Colonic mucosa (tissue), 4 donors: ENCODE data around the gene C1orf174. TPM values are rescaled to one million over a fixed set of nuclear protein-coding genes. Genes with fewer than 3 reads are reported as not detected.

Experiments
- DNase-seq: peaks from one replicate; pipeline ENCODE4 v3.0.0-alpha.2; 2020
- H3K27ac ChIP-seq: fragments of 200-600 bp; one replicate; pipeline ENCODE4 v1.8.0; 2021
- H3K27me3 ChIP-seq: fragments of 200-600 bp; one replicate; pipeline ENCODE4 v1.8.0; 2021
- H3K36me3 ChIP-seq: fragments of 200-600 bp; one replicate; pipeline ENCODE4 v1.8.0; 2021
- H3K4me1 ChIP-seq: fragments of 200-600 bp; one replicate; pipeline ENCODE4 v1.8.0; 2021; ENCODE audit warnings: mild to moderate bottlenecking
- H3K4me3 ChIP-seq: fragments of 200-600 bp; one replicate; pipeline ENCODE4 v1.8.0; 2021
- H3K9ac ChIP-seq, 2 donors: one replicate each; pipeline ENCODE4 v1.7.0; 2013; ENCODE audit warnings: control low read depth in 2 of 2, low read depth in 2 of 2, low read length in 2 of 2
- H3K9me3 ChIP-seq: fragments of 200-600 bp; one replicate; pipeline ENCODE4 v1.8.0; 2021
- intact Hi-C: fragments of 100-400 bp; cut with DNase I; formaldehyde crosslinking; loops from one replicate; pipeline ENCODE4 v1.14.1; 2022
- total RNA-seq, 2 donors: library from RNA; stranded (reverse); fragmentation: NEBNext Ultra II Directional in 1 of 2; extraction: Animal tissue kit (Norgen Biotek cat#: 25700) in 1 of 2; gene quantifications; one replicate each; pipeline ENCODE4 v1.2.1, GENCODE V29; 2021
- TF ChIP-seq, protein P1 (sequence below): fragments of 200-600 bp; IDR thresholded peaks from one replicate; pipeline ENCODE4 v1.8.0; 2022; ENCODE audit warnings: antibody characterized with exemption, mild to moderate bottlenecking
- donor health status: healthy.
- donor health status: DM: no; HTN: no; CAD: no.
- donor health status: DM: no; HTN: no; CAD: no.

Gene C1orf174
- total RNA-seq, 2 donors from 2014 or later = 19.4 to 32.8 TPM

DNA sequence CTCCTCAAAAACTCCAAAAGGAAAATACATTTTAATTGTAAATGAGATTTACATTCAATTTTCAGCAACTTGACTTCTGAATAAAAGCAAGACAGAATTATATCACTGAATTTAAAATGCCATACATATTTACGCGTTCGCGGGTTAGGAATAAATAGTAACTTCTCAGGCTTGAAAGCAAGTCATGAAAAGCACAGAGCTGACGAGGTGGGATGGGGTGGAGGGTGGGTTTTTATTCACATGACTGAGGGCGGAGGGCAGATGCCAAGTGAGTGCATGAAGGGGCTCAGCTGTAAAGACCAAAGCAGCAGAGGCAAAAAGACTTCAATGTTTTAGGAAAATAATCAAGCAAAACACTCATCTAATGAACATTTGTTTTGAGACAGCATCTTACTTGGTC lies 48.8 kb downstream of the C1orf174 start:
- DNase-seq = no peak
- no peaks in the 10 kb centered on the region for H3K36me3 ChIP-seq
- TF ChIP-seq, protein P1, sequence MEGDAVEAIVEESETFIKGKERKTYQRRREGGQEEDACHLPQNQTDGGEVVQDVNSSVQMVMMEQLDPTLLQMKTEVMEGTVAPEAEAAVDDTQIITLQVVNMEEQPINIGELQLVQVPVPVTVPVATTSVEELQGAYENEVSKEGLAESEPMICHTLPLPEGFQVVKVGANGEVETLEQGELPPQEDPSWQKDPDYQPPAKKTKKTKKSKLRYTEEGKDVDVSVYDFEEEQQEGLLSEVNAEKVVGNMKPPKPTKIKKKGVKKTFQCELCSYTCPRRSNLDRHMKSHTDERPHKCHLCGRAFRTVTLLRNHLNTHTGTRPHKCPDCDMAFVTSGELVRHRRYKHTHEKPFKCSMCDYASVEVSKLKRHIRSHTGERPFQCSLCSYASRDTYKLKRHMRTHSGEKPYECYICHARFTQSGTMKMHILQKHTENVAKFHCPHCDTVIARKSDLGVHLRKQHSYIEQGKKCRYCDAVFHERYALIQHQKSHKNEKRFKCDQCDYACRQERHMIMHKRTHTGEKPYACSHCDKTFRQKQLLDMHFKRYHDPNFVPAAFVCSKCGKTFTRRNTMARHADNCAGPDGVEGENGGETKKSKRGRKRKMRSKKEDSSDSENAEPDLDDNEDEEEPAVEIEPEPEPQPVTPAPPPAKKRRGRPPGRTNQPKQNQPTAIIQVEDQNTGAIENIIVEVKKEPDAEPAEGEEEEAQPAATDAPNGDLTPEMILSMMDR = no peak
- no peak overlapping the region for H3K4me3 ChIP-seq
- intact Hi-C loops = no loop called here
- peak overlapping the region in 1 of 2 donors; percentile 7 for H3K9ac ChIP-seq
- H3K27me3 ChIP-seq = no peaks in the 10 kb centered on the region
- H3K9me3 ChIP-seq = no peaks in the 10 kb centered on the region
- no peaks in the 10 kb centered on the region for H3K4me1 ChIP-seq
- H3K27ac ChIP-seq = no peak overlapping the region

DNA sequence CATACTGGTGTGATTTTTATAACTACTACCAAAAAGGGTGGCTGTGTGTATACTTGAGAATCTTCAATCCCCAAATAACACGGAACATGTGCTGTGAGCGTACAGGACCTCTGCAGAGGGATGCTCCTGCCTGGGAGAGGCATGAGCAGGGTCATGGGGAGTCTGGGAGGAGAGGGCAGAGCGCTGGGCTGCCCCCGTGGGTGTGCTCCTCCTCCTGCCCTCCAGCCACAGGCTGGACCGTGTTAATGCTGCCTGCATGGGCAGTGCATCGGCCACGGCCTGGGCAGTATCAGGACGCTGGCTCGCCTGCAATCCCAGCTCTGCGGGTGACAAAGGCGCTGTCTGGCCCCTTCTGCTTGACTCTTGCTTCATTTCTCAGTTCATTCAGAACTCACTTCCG lies 49.2 kb downstream of the C1orf174 start:
- Histone ChIP-seq H3K4me3 (no peak overlapping the region), H3K27me3 (no peaks in the 10 kb centered on the region), H3K4me1 (no peaks in the 10 kb centered on the region), H3K9ac (no peak overlapping the region), H3K9me3 (no peaks in the 10 kb centered on the region), H3K36me3 (no peaks in the 10 kb centered on the region), H3K27ac (no peak overlapping the region)
- intact Hi-C loops = no loop called here
- no peak for DNase-seq
- TF ChIP-seq, protein P1 = no peak

DNA sequence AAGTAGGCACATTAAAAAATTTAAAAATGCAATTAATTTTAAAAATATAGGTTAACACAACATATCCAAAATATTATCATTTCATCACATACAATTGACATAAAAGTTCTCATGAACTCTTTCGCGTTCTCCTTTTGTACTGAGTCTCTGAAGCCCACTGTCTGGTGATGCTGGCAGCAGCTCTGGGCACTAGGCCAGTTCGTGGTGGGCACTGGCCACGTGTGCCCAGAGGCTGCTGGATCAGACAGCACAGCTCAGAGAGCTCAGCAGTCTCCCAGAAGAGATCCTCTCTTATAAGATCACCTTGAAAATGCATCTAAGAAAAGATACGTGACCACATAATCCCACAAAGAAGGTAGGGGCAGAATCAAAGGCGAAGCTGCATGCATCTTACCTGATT lies 53.0 kb downstream of the C1orf174 start:
- Histone ChIP-seq H3K4me1 (no peaks in the 10 kb centered on the region), H3K9ac (no peak overlapping the region), H3K36me3 (no peaks in the 10 kb centered on the region), H3K4me3 (no peak overlapping the region), H3K27me3 (no peaks in the 10 kb centered on the region), H3K9me3 (no peaks in the 10 kb centered on the region), H3K27ac (no peak overlapping the region)
- DNase-seq = no peak
- TF ChIP-seq, protein P1 = no peak
- intact Hi-C loops = no loop called here

DNA sequence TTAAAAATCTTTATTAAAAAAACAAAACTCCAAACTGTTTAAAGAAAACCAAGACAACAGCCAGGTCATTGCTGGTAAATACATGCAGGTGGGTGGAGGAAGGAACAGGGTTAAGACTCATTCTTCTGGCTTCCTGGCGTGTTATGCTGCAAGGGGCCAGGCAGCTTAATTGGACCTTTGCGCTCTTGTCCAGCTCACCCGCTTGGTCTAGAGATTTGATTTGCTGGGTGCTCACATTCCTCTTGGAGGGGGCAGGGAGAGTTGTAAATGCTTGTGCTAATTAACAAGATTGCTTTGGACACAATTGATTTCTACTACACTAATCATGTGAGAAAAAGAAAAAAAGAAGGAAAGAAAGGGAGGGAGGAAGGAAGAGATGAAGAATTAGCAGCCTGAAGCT lies 53.5 kb downstream of the C1orf174 start:
- H3K36me3 ChIP-seq = no peaks in the 10 kb centered on the region
- no peak overlapping the region for H3K27ac ChIP-seq
- no peak overlapping the region for H3K4me3 ChIP-seq
- no peak for DNase-seq
- H3K27me3 ChIP-seq = no peaks in the 10 kb centered on the region
- H3K9me3 ChIP-seq = no peaks in the 10 kb centered on the region
- intact Hi-C loops = no loop called here
- H3K9ac ChIP-seq = no peak overlapping the region
- no peaks in the 10 kb centered on the region for H3K4me1 ChIP-seq
- TF ChIP-seq, protein P1 = no peak

DNA sequence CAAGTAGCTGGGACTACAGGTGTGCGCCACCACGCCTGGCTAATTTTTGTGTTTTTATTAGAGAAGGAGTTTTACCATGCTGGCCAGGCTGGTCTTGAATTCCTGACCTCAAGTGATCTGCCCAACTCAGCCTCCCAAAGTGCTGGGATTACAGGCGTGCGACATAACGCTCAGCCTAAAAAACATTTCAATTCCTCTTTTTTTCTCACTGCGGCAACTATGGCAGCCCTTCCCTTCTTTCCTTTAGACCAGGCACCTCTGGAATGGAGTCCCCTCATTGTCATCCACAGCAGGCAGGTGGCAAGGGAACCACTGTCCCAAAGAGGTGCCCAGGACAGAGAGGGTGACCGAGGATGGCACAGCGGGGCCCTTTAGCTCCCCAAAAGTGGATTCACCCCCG lies 57.2 kb downstream of the C1orf174 start:
- peaks cover under 1% of the 10 kb centered on the region for H3K36me3 ChIP-seq
- no peaks in the 10 kb centered on the region for H3K9me3 ChIP-seq
- H3K4me1 ChIP-seq = no peaks in the 10 kb centered on the region
- intact Hi-C loops = no loop called here
- no peak overlapping the region for H3K4me3 ChIP-seq
- TF ChIP-seq, protein P1 = no peak
- no peak overlapping the region for H3K9ac ChIP-seq
- H3K27me3 ChIP-seq = no peaks in the 10 kb centered on the region
- no peak overlapping the region for H3K27ac ChIP-seq
- no peak for DNase-seq

DNA sequence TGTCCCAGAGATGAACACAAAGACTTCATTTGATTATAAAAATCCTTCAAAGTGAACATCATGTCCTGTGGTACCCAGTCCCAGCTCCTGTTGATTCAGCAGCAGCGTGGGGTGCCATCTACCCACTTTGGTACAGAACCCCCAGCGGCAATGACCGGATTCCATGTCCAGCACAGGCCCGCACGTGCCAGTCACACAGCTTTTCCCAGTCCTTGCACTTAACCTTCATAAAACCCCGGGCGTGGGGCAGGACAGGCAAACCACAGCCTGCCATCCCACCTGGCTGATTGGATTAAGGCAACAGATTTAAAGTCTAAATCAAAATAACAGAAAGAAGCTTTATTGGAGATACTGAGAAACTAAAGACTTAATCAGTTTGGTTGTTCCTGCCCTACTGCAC lies 58.6 kb downstream of the C1orf174 start:
- no peak for DNase-seq
- Histone ChIP-seq H3K9ac (no peak overlapping the region), H3K4me1 (no peaks in the 10 kb centered on the region), H3K36me3 (peaks cover 12% of the 10 kb centered on the region), H3K27ac (no peak overlapping the region), H3K9me3 (no peaks in the 10 kb centered on the region), H3K4me3 (no peak overlapping the region), H3K27me3 (no peaks in the 10 kb centered on the region)
- intact Hi-C loops = no loop called here
- TF ChIP-seq, protein P1 = no peak
